Subcutaneous abdominal adipose tissue (tissue), 5 donors: ENCODE measurements around the gene CREG1.

ENCODE experiments used
- H3K27ac ChIP-seq: one replicate; pipeline ENCODE4 v1.7.0; 2013; ENCODE audit warnings: low read depth, mild to moderate bottlenecking, inconsistent platforms, low read length, moderate library complexity
- H3K27me3 ChIP-seq, 5 donors: one replicate each; pipeline ENCODE4 v1.7.0; 2013; ENCODE audit warnings: low read length in 5 of 5, inconsistent platforms in 1 of 5; ENCODE audit not compliant: control insufficient read depth in 5 of 5, insufficient read depth in 4 of 5
- H3K36me3 ChIP-seq, 5 donors: one replicate each; pipeline ENCODE4 v1.7.0; 2013; ENCODE audit warnings: low read length in 5 of 5; ENCODE audit not compliant: control insufficient read depth in 5 of 5, insufficient read depth in 5 of 5
- H3K4me1 ChIP-seq, 5 donors: one replicate each; pipeline ENCODE4 v1.7.0; 2013; ENCODE audit warnings: low read length in 5 of 5, mild to moderate bottlenecking in 3 of 5, moderate library complexity in 1 of 5; ENCODE audit not compliant: control insufficient read depth in 5 of 5, insufficient read depth in 5 of 5
- H3K4me3 ChIP-seq, 5 donors: one replicate each; pipeline ENCODE4 v1.7.0; 2013; ENCODE audit warnings: low read length in 5 of 5, low read depth in 1 of 5
- H3K9ac ChIP-seq, 5 donors: one replicate each; pipeline ENCODE4 v1.7.0; 2013; ENCODE audit warnings: low read length in 5 of 5, mild to moderate bottlenecking in 4 of 5, moderate library complexity in 3 of 5
- H3K9me3 ChIP-seq, 5 donors: one replicate each; pipeline ENCODE4 v1.7.0; 2013; ENCODE audit warnings: low read length in 5 of 5; ENCODE audit not compliant: control insufficient read depth in 5 of 5
- donor health status: healthy.
- donor health status: healthy.
- donor health status: healthy.
- donor health status: healthy.
- donor health status: healthy.

Gene CREG1

GRCh38 chr1:167518331-167518700 is 35.2 kb downstream of the CREG1 start, which contains the start of gene CD247:
TSS of gene CD247 (minus strand) at chr1:167518529. CDS start at chr1:167518465, 64 bp downstream.
- Histone ChIP-seq H3K27me3 (peaks cover 0 to 7% (median 0%) of the 10 kb centered on the region in 5 donors), H3K9me3 (no peaks in the 10 kb centered on the region), H3K4me3 (peak within 1 kb of the TSS in 2 of 5 donors; percentile 6 to 32), H3K9ac (no peak within 1 kb of the TSS), H3K27ac (no peak within 1 kb of the TSS), H3K4me1 (no peaks in the 10 kb centered on the region), H3K36me3 (no peaks in the 10 kb centered on the region)

GRCh38 chr1:167517535-167518330 is 35.8 kb downstream of the CREG1 start:
- Histone ChIP-seq H3K27me3 (peaks cover 0 to 7% (median 0%) of the 10 kb centered on the region in 5 donors), H3K9me3 (no peaks in the 10 kb centered on the region), H3K27ac (no peak overlapping the region), H3K9ac (no peak overlapping the region), H3K4me3 (peak overlapping the region in 2 of 5 donors; percentile 6 to 32), H3K36me3 (no peaks in the 10 kb centered on the region), H3K4me1 (no peaks in the 10 kb centered on the region)

GRCh38 chr1:167516404-167517388 is 36.9 kb downstream of the CREG1 start:
- H3K27ac ChIP-seq = no peak overlapping the region

GRCh38 chr1:167515893-167516321 is 37.7 kb downstream of the CREG1 start:
- Histone ChIP-seq H3K4me3 (no peak overlapping the region), H3K4me1 (no peaks in the 10 kb centered on the region), H3K27ac (no peak overlapping the region), H3K27me3 (peaks cover 0 to 7% (median 0%) of the 10 kb centered on the region in 5 donors), H3K9ac (no peak overlapping the region), H3K9me3 (no peaks in the 10 kb centered on the region), H3K36me3 (no peaks in the 10 kb centered on the region)

More at GRCh38 chr1:167516404-167517388, 36.9 kb downstream of the CREG1 start:
- no peaks in the 10 kb centered on the region for H3K4me1 ChIP-seq
- H3K27me3 ChIP-seq = peaks cover 0 to 7% (median 0%) of the 10 kb centered on the region in 5 donors
- no peaks in the 10 kb centered on the region for H3K9me3 ChIP-seq
- peak overlapping the region in 1 of 5 donors; percentile 13 for H3K4me3 ChIP-seq
- H3K36me3 ChIP-seq = no peaks in the 10 kb centered on the region
- no peak overlapping the region for H3K9ac ChIP-seq

GRCh38 chr1:167515461-167515860 is 38.1 kb downstream of the CREG1 start:
- Histone ChIP-seq H3K9me3 (no peaks in the 10 kb centered on the region), H3K4me3 (no peak overlapping the region), H3K27me3 (peaks cover 0 to 7% (median 0%) of the 10 kb centered on the region in 5 donors), H3K27ac (no peak overlapping the region), H3K4me1 (no peaks in the 10 kb centered on the region), H3K36me3 (no peaks in the 10 kb centered on the region), H3K9ac (no peak overlapping the region)

- no peak overlapping the region for H3K9ac ChIP-seq
- H3K4me3 ChIP-seq = no peak overlapping the region
- no peaks in the 10 kb centered on the region for H3K36me3 ChIP-seq
- H3K4me1 ChIP-seq = no peaks in the 10 kb centered on the region
- H3K27me3 ChIP-seq = peaks cover 0 to 7% (median 4%) of the 10 kb centered on the region in 5 donors
- H3K27ac ChIP-seq = no peak overlapping the region
- H3K9me3 ChIP-seq = no peaks in the 10 kb centered on the region
These were observed 39.3 kb downstream of the CREG1 start for GRCh38 chr1:167514288-167514687.

- no peaks in the 10 kb centered on the region for H3K4me1 ChIP-seq
- no peaks in the 10 kb centered on the region for H3K36me3 ChIP-seq
- H3K9me3 ChIP-seq = no peaks in the 10 kb centered on the region
- no peak overlapping the region for H3K9ac ChIP-seq
- H3K4me3 ChIP-seq = no peak overlapping the region
- no peak overlapping the region for H3K27ac ChIP-seq
- peaks cover 0 to 5% (median 3%) of the 10 kb centered on the region in 5 donors for H3K27me3 ChIP-seq
These were observed 41.4 kb downstream of the CREG1 start for GRCh38 chr1:167512046-167512654.

GRCh38 chr1:167511374-167511986 is 42.1 kb downstream of the CREG1 start:
- H3K27me3 ChIP-seq = peaks cover 0 to 5% (median 0%) of the 10 kb centered on the region in 5 donors
- H3K9me3 ChIP-seq = no peaks in the 10 kb centered on the region
- no peaks in the 10 kb centered on the region for H3K36me3 ChIP-seq
- no peak overlapping the region for H3K27ac ChIP-seq
- H3K9ac ChIP-seq = no peak overlapping the region
- H3K4me1 ChIP-seq = no peaks in the 10 kb centered on the region
- no peak overlapping the region for H3K4me3 ChIP-seq

- Histone ChIP-seq H3K9ac (no peak overlapping the region), H3K27me3 (peaks cover 0 to 5% (median 0%) of the 10 kb centered on the region in 5 donors), H3K4me3 (no peak overlapping the region), H3K4me1 (no peaks in the 10 kb centered on the region), H3K27ac (no peak overlapping the region), H3K9me3 (no peaks in the 10 kb centered on the region), H3K36me3 (no peaks in the 10 kb centered on the region)
These were observed 42.7 kb downstream of the CREG1 start for GRCh38 chr1:167510881-167511280.
